HK-2 (cell line): Measurements from ENCODE around the gene SNAPC3.

Experiments used
- DNase-seq: peaks from one replicate; pipeline ENCODE4 v3.0.0-alpha.2; 2018; ENCODE audit not compliant: unreplicated experiment

The SNAPC3 gene

GRCh38 chr9:15492485-15493150 lies 69.9 kb downstream of the SNAPC3 start:
- no peak for DNase-seq

- no peak for DNase-seq
Observed at GRCh38 chr9:15498246-15498995, 75.7 kb downstream of the SNAPC3 start.

GRCh38 chr9:15499139-15499538 lies 76.5 kb downstream of the SNAPC3 start:
- DNase-seq = no peak

GRCh38 chr9:15501179-15501578 lies 78.5 kb downstream of the SNAPC3 start:
- no peak for DNase-seq

- DNase-seq = no peak
Observed at GRCh38 chr9:15501803-15502202, 79.1 kb downstream of the SNAPC3 start.

- DNase-seq = no peak
Observed at GRCh38 chr9:15505921-15506320, 83.2 kb downstream of the SNAPC3 start.

GRCh38 chr9:15509931-15510788 lies 87.5 kb downstream of the SNAPC3 start:
- DNase-seq = peak; percentile 24

- DNase-seq = peak; percentile 66
Observed at GRCh38 chr9:15510789-15511575, 88.3 kb downstream of the SNAPC3 start, which contains the start of gene PSIP1. Gene PSIP1 (minus strand): TSS chr9:15510970. CDS start chr9:15510188, 782 bp downstream.
